ENCODE data around the gene GAL3ST3.

DNA sequence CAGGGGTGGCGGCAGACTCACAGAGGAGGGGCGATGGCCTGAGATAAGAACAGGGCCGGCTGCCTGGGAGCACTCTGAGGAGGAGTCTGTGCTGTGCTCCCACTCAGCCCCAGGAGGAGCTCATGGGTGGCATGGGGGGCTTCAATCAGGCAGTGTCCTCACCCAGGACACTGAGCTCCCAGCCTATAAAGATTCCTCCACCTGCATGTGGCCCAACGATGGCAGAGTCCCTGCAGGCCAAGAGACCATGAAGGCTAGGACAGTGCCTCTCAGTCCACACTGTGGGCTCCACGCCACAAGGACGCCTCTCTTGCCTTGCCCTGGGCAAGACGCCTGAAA lies 35.2 kb downstream of the GAL3ST3 start:
- TF ChIP-seq POLR2A (IDR thresholded peaks at IDR 0.05) (no peak), EP300 (IDR thresholded peaks at IDR 0.05; ENCODE audit: low read depth) (no peak)
- TF ChIP-seq, protein P1, sequence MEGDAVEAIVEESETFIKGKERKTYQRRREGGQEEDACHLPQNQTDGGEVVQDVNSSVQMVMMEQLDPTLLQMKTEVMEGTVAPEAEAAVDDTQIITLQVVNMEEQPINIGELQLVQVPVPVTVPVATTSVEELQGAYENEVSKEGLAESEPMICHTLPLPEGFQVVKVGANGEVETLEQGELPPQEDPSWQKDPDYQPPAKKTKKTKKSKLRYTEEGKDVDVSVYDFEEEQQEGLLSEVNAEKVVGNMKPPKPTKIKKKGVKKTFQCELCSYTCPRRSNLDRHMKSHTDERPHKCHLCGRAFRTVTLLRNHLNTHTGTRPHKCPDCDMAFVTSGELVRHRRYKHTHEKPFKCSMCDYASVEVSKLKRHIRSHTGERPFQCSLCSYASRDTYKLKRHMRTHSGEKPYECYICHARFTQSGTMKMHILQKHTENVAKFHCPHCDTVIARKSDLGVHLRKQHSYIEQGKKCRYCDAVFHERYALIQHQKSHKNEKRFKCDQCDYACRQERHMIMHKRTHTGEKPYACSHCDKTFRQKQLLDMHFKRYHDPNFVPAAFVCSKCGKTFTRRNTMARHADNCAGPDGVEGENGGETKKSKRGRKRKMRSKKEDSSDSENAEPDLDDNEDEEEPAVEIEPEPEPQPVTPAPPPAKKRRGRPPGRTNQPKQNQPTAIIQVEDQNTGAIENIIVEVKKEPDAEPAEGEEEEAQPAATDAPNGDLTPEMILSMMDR (IDR thresholded peaks at IDR 0.05), result no peak
